ENCODE measurements around the gene EHMT2. TPM values are rescaled to one million over a fixed set of nuclear protein-coding genes. Genes with fewer than 3 reads are reported as not detected.

EHMT2 gene
- polyA plus RNA-seq, 3 donors: 9.9 to 52.8 (median 16.0) TPM

- Mint-ChIP-seq H3K36me3 (peaks cover 37 to 43% of the 10 kb centered on the region in 2 donors), H3K4me1 (no peaks in the 10 kb centered on the region), H3K27me3 (ENCODE audit: low read depth in 3 of 3) (peaks cover 5 to 7% (median 7%) of the 10 kb centered on the region in 3 donors), H3K4me3 (no peak overlapping the region), H3K9me3 (peaks cover 0 to 1% (median 0%) of the 10 kb centered on the region in 7 donors), H3K27ac (peak overlapping the region in 1 of 7 donors; percentile 27)
- Histone ChIP-seq H3K27ac (ENCODE audit: low read depth in 1 of 2, low read length in 2 of 2) (no peak overlapping the region), H3K4me2 (replicated peaks; ENCODE audit: extremely low read depth, low read length, poor library complexity, severe bottlenecking) (no peak overlapping the region), H2AFZ (ENCODE audit: insufficient read depth, low read depth, low read length, poor library complexity, severe bottlenecking) (no peak overlapping the region), H3K27me3 (ENCODE audit: control insufficient read depth in 2 of 2, insufficient read depth in 2 of 2, low read length in 2 of 2) (no peaks in the 10 kb centered on the region), H3K4me3 (replicated peaks in 1 of 3; ENCODE audit: low read depth in 2 of 3, low read length in 3 of 3) (no peak overlapping the region), H3K4me1 (ENCODE audit: control insufficient read depth in 1 of 2, insufficient read depth in 2 of 2, low read length in 2 of 2) (no peaks in the 10 kb centered on the region), H3K9ac (ENCODE audit: insufficient read depth, low read length, poor library complexity, severe bottlenecking) (no peak overlapping the region), H3K79me2 (ENCODE audit: insufficient read depth, low read length) (no peaks in the 10 kb centered on the region), H4K20me1 (ENCODE audit: insufficient read depth, low read length) (no peaks in the 10 kb centered on the region), H3K9me3 (replicated peaks in 1 of 2; ENCODE audit: control insufficient read depth in 1 of 2, insufficient read depth in 1 of 2, low read length in 2 of 2) (no peaks in the 10 kb centered on the region), H3K36me3 (replicated peaks in 1 of 2; ENCODE audit: control insufficient read depth in 1 of 2, insufficient read depth in 2 of 2, low read length in 2 of 2) (peaks cover 35 to 37% of the 10 kb centered on the region in 2 donors)
- WGBS (ENCODE audit: insufficient coverage): 89% methylated on average over 3 of the region's 3 CpGs
- peak in 1 of 3 donors; percentile 5 for DNase-seq
- TF ChIP-seq CTCF (IDR thresholded peaks at IDR 0.05): no peak
- intact Hi-C loops (cut with micrococcal nuclease): no loop called here
These were observed 19.3 kb downstream of the EHMT2 start for GRCh38 chr6:31878222-31878621.

- peaks cover 30 to 32% of the 10 kb centered on the region in 2 donors for H3K36me3 ChIP-seq (replicated peaks in 1 of 2; ENCODE audit: control insufficient read depth in 1 of 2, insufficient read depth in 2 of 2, low read length in 2 of 2)
- no peaks in the 10 kb centered on the region for H3K4me1 ChIP-seq (ENCODE audit: control insufficient read depth in 1 of 2, insufficient read depth in 2 of 2, low read length in 2 of 2)
- peak overlapping the region in 1 of 7 donors; percentile 26 for H3K27ac Mint-ChIP-seq
- peaks cover 5 to 7% (median 7%) of the 10 kb centered on the region in 3 donors for H3K27me3 Mint-ChIP-seq (ENCODE audit: low read depth in 3 of 3)
- H3K4me2 ChIP-seq (replicated peaks; ENCODE audit: extremely low read depth, low read length, poor library complexity, severe bottlenecking): no peak overlapping the region
- no peaks in the 10 kb centered on the region for H3K27me3 ChIP-seq (ENCODE audit: control insufficient read depth in 2 of 2, insufficient read depth in 2 of 2, low read length in 2 of 2)
- peaks cover 31 to 38% of the 10 kb centered on the region in 2 donors for H3K36me3 Mint-ChIP-seq
- no peak overlapping the region for H3K4me3 Mint-ChIP-seq
- peaks cover 0 to 1% (median 0%) of the 10 kb centered on the region in 7 donors for H3K9me3 Mint-ChIP-seq
- no peak overlapping the region for H2AFZ ChIP-seq (ENCODE audit: insufficient read depth, low read depth, low read length, poor library complexity, severe bottlenecking)
- no peaks in the 10 kb centered on the region for H3K4me1 Mint-ChIP-seq
- H3K4me3 ChIP-seq (replicated peaks in 1 of 3; ENCODE audit: low read depth in 2 of 3, low read length in 3 of 3): no peak overlapping the region
- no peaks in the 10 kb centered on the region for H3K9me3 ChIP-seq (replicated peaks in 1 of 2; ENCODE audit: control insufficient read depth in 1 of 2, insufficient read depth in 1 of 2, low read length in 2 of 2)
- no peaks in the 10 kb centered on the region for H4K20me1 ChIP-seq (ENCODE audit: insufficient read depth, low read length)
- no peak for TF ChIP-seq CTCF (IDR thresholded peaks at IDR 0.05)
- no peak overlapping the region for H3K27ac ChIP-seq (ENCODE audit: low read depth in 1 of 2, low read length in 2 of 2)
- no peak overlapping the region for H3K9ac ChIP-seq (ENCODE audit: insufficient read depth, low read length, poor library complexity, severe bottlenecking)
- WGBS (ENCODE audit: insufficient coverage): 87% methylated on average over 10 of the region's 10 CpGs
- intact Hi-C loops (cut with micrococcal nuclease): no loop called here
- H3K79me2 ChIP-seq (ENCODE audit: insufficient read depth, low read length): no peaks in the 10 kb centered on the region
- peak in 1 of 3 donors; percentile 2 for DNase-seq
These were observed 19.8 kb downstream of the EHMT2 start for GRCh38 chr6:31877651-31878161.

Measured in CD14-positive monocyte (primary cell).